H1 (cell line): ENCODE results near the gene ELOA. TPM values are rescaled to one million over a fixed set of nuclear protein-coding genes. Genes with fewer than 3 reads are reported as not detected.
A peak's percentile ranks its signal among the peaks of the same experiment; 100 is the strongest.

Experiments used
- CTCF ChIA-PET: fragments of 300-600 bp; sonication (Branson Sonifier 250); formaldehyde crosslinking; loops from one replicate; lab custom pipeline; 2021; ENCODE audit not compliant: partially characterized antibody; lab: Charles Lee
- POLR2A ChIA-PET: fragments of 300-600 bp; sonication (Branson Sonifier 250); formaldehyde crosslinking; loops from one replicate; lab custom pipeline; 2021; ENCODE audit warnings: inconsistent platforms; ENCODE audit not compliant: partially characterized antibody; lab: Charles Lee
- DNase-seq, 2 experiments: peaks; one replicate each; pipeline versions ENCODE4 v3.0.0 to v3.0.0-alpha.2; 2010 to 2022; ENCODE audit warnings: low spot score in 2 of 2, low read depth in 1 of 2, mixed read lengths in 1 of 2
- FAIRE-seq: peaks from 2 replicates; lab custom pipeline; 2011; peaks lifted over from hg19 to GRCh38; lab: Jason Lieb, UNC
- H2AFZ ChIP-seq: 2 replicates; pipeline ENCODE4 v1.8.1; 2012; ENCODE audit warnings: low read length, inconsistent platforms
- H2AK5ac ChIP-seq: 2 replicates; pipeline ENCODE4 v1.6.1; 2013; ENCODE audit warnings: low read depth, low read length
- H2BK120ac ChIP-seq: replicated peaks from 2 replicates; pipeline ENCODE3; 2013; ENCODE audit warnings: low read depth, low read length, inconsistent platforms
- H2BK12ac ChIP-seq: 2 replicates; pipeline ENCODE4 v1.6.1; 2013; ENCODE audit warnings: low read depth, low read length
- H2BK15ac ChIP-seq: 2 replicates; pipeline ENCODE4 v1.6.1; 2013; ENCODE audit warnings: low read length
- H2BK20ac ChIP-seq: 2 replicates; pipeline ENCODE4 v1.6.1; 2013; ENCODE audit warnings: low read length
- H2BK5ac ChIP-seq: 2 replicates; pipeline ENCODE4 v1.6.1; 2013; ENCODE audit warnings: low read depth, low read length
- H3K14ac ChIP-seq: 2 replicates; pipeline ENCODE4 v1.6.1; 2013; ENCODE audit warnings: inconsistent platforms; ENCODE audit not compliant: insufficient read length
- H3K18ac ChIP-seq: 2 replicates; pipeline ENCODE4 v1.6.1; 2013; ENCODE audit warnings: low read length; ENCODE audit errors: extremely low read depth
- H3K23ac ChIP-seq: 2 replicates; pipeline ENCODE4 v1.6.1; 2013; ENCODE audit warnings: inconsistent platforms; ENCODE audit not compliant: insufficient read length
- H3K23me2 ChIP-seq: 2 replicates; pipeline ENCODE4 v1.6.1; 2013; ENCODE audit warnings: low read depth, low read length
- H3K27ac ChIP-seq: 2 replicates; pipeline ENCODE4 v1.6.1; 2011; ENCODE audit warnings: low read depth, low read length, inconsistent platforms
- H3K27me3 ChIP-seq, 4 experiments: replicated peaks in 1 of 4; 1 replicate in 1 of 4; 2 replicates in 3 of 4; pipeline versions ENCODE4 v1.6.1 to v1.8.1; 2011 to 2013; ENCODE audit warnings: low read length in 3 of 4, mild to moderate bottlenecking in 3 of 4, inconsistent platforms in 2 of 4, mixed read lengths in 2 of 4, moderate library complexity in 1 of 4; ENCODE audit not compliant: control insufficient read depth in 3 of 4, insufficient read depth in 3 of 4; ENCODE audit errors: extremely low read depth in 1 of 4
- H3K36me3 ChIP-seq, 4 experiments: 2 replicates each; pipeline versions ENCODE4 v1.6.1 to v1.8.1; 2011 to 2013; ENCODE audit warnings: mild to moderate bottlenecking in 4 of 4, low read length in 3 of 4, moderate library complexity in 2 of 4, control low read depth in 1 of 4, inconsistent platforms in 1 of 4; ENCODE audit not compliant: insufficient read depth in 4 of 4, control insufficient read depth in 2 of 4
- H3K4ac ChIP-seq: replicated peaks from 2 replicates; pipeline ENCODE3; 2013; ENCODE audit warnings: low read length, low read depth, mixed read lengths, inconsistent platforms; ENCODE audit not compliant: insufficient read length
- H3K4me1 ChIP-seq, 4 experiments: replicated peaks in 1 of 4; 1 replicate in 1 of 4; 2 replicates in 3 of 4; pipeline versions ENCODE4 v1.6.1 to v1.8.1; 2011 to 2013; ENCODE audit warnings: low read length in 3 of 4, inconsistent platforms in 2 of 4, mixed read lengths in 1 of 4; ENCODE audit not compliant: insufficient read depth in 4 of 4, control insufficient read depth in 3 of 4
- H3K4me2 ChIP-seq, 2 experiments: 2 replicates each; pipeline versions ENCODE4 v1.6.1 to v1.8.1; 2011 to 2013; ENCODE audit warnings: low read depth in 2 of 2, low read length in 2 of 2, control low read depth in 1 of 2, inconsistent platforms in 1 of 2, mild to moderate bottlenecking in 1 of 2; ENCODE audit not compliant: insufficient read depth in 1 of 2
- H3K4me3 ChIP-seq, 4 experiments: fragments of 200-600, 300-600 bp in 1 of 4; sonication (generic), shearing (Covaris generic), sonication (Bioruptor Twin) in 1 of 4; 2 replicates each; pipeline versions ENCODE4 v1.5.1 to v1.8.1; 2011 to 2016; ENCODE audit warnings: low read length in 4 of 4, low read depth in 3 of 4, control low read depth in 2 of 4, inconsistent platforms in 2 of 4, mild to moderate bottlenecking in 2 of 4, mixed read lengths in 1 of 4, moderate library complexity in 1 of 4; ENCODE audit not compliant: insufficient read depth in 2 of 4; ENCODE audit errors: extremely low read depth in 1 of 4
- H3K56ac ChIP-seq: replicated peaks from 2 replicates; pipeline ENCODE3; 2013; ENCODE audit warnings: low read depth, mild to moderate bottlenecking, mixed read lengths, low read length, inconsistent platforms; ENCODE audit not compliant: insufficient read length
- H3K79me1 ChIP-seq: 2 replicates; pipeline ENCODE4 v1.6.1; 2013; ENCODE audit warnings: low read depth, low read length, control low read depth
- H3K79me2 ChIP-seq, 2 experiments: 2 replicates each; pipeline versions ENCODE4 v1.6.1 to v1.8.1; 2012 to 2013; ENCODE audit warnings: low read length in 2 of 2, mild to moderate bottlenecking in 2 of 2, inconsistent platforms in 1 of 2; ENCODE audit not compliant: insufficient read depth in 2 of 2, control insufficient read depth in 1 of 2
- H3K9ac ChIP-seq, 4 experiments: replicated peaks in 1 of 4; 1 replicate in 1 of 4; 2 replicates in 3 of 4; pipeline versions ENCODE4 v1.6.1 to v1.8.1; 2011 to 2013; ENCODE audit warnings: low read depth in 3 of 4, low read length in 3 of 4, control low read depth in 2 of 4, mild to moderate bottlenecking in 2 of 4, moderate library complexity in 2 of 4, inconsistent platforms in 1 of 4; ENCODE audit errors: extremely low read depth in 1 of 4
- H3K9me3 ChIP-seq, 2 experiments: 2 replicates each; pipeline versions ENCODE4 v1.6.1 to v1.8.1; 2012 to 2013; ENCODE audit warnings: mild to moderate bottlenecking in 2 of 2, moderate library complexity in 2 of 2, control low read depth in 1 of 2, inconsistent platforms in 1 of 2, low read depth in 1 of 2, low read length in 1 of 2, mixed read lengths in 1 of 2; ENCODE audit not compliant: insufficient read depth in 2 of 2
- H4K20me1 ChIP-seq, 2 experiments: replicated peaks in 1 of 2; 2 replicates each; pipeline versions ENCODE3 to v1.8.1; 2011 to 2013; ENCODE audit warnings: inconsistent platforms in 2 of 2, low read length in 2 of 2, mild to moderate bottlenecking in 1 of 2; ENCODE audit not compliant: insufficient read depth in 2 of 2, control insufficient read depth in 1 of 2
- H4K5ac ChIP-seq: 2 replicates; pipeline ENCODE4 v1.6.1; 2013; ENCODE audit warnings: low read length, low read depth, mixed read lengths, inconsistent platforms; ENCODE audit not compliant: insufficient read length
- H4K8ac ChIP-seq: 2 replicates; pipeline ENCODE4 v1.8.0; 2013; ENCODE audit warnings: mild to moderate bottlenecking, moderate library complexity, low read length, inconsistent platforms; ENCODE audit not compliant: insufficient read depth; ENCODE audit errors: extremely low read depth
- H4K91ac ChIP-seq: replicated peaks from 2 replicates; pipeline ENCODE3; 2013; ENCODE audit warnings: low read length, mixed read lengths, inconsistent platforms; ENCODE audit not compliant: insufficient read length
- BRCA1 ChIP-seq: IDR thresholded peaks from 2 replicates; pipeline ENCODE4 v1.6.1; 2012; ENCODE audit warnings: low read depth, low read length, improper control_type of control experiment
- CHD2 ChIP-seq: IDR thresholded peaks from 2 replicates; pipeline ENCODE4 v1.6.1; 2012; ENCODE audit warnings: low read length, improper control_type of control experiment
- GABPA ChIP-seq: IDR thresholded peaks from 2 replicates; pipeline ENCODE4 v1.6.1; 2011; ENCODE audit warnings: mild to moderate bottlenecking, low read length, moderate library complexity, borderline replicate concordance; ENCODE audit not compliant: insufficient read depth
- RFX5 ChIP-seq: IDR thresholded peaks from 2 replicates; pipeline ENCODE4 v1.6.1; 2011; ENCODE audit warnings: low read depth, low read length, improper control_type of control experiment, borderline replicate concordance
- WGBS, 2 experiments: shearing (Covaris generic) in 1 of 2; methylation state at CpG; one replicate each; pipeline versions ENCODE4 v1.1.6 to v1.1.7; 2013 to 2015; ENCODE audit warnings: low lambda C conversion rate in 2 of 2, mixed read lengths in 2 of 2, inconsistent platforms in 1 of 2, low coverage in 1 of 2, missing lambda C conversion rate in 1 of 2; ENCODE audit not compliant: insufficient replicate concordance in 2 of 2, insufficient coverage in 1 of 2, insufficient read length in 1 of 2; ENCODE audit errors: extremely low coverage in 1 of 2, missing lambda C conversion rate in 1 of 2; 5-methylcytosine and 5-hydroxymethylcytosine counted together
- long read RNA-seq, 2 experiments: library from RNA in 1 of 2; library from capped mRNA in 1 of 2; stranded (forward); transcript quantifications; one replicate each; pipeline ENCODE4 v2.0.0, GENCODE V29; 2021; ENCODE audit warnings: inconsistent platforms in 1 of 2
- polyA minus RNA-seq, 3 experiments: library from RNA; depleted of rRNA, polyadenylated mRNA; stranded (reverse); fragments of >200 nt; gene quantifications; 1 replicate in 2 of 3; 2 replicates in 1 of 3; pipeline ENCODE4 v1.2.3, GENCODE V29; 2011
- polyA plus RNA-seq, 7 experiments: library from polyadenylated mRNA; depleted of rRNA in 3 of 7; stranded (reverse) in 5 of 7; unstranded in 2 of 7; fragments of >200 nt in 5 of 7; fragments of 200-250 nt in 2 of 7; gene quantifications; 1 replicate in 5 of 7; 2 replicates in 1 of 7; 4 replicates in 1 of 7; pipeline versions ENCODE4 v1.2.1 to v1.2.3, GENCODE V29; 2011 to 2013; ENCODE audit warnings: missing spikeins in 2 of 7, mixed read lengths in 2 of 7
- total RNA-seq: library from RNA; stranded (reverse); fragmentation: NEBNext Ultra II Directional; extraction: Animal tissue kit (Norgen Biotek cat#: 25700); gene quantifications from 2 replicates; pipeline ENCODE4 v1.2.1, GENCODE V29; 2021

Gene ELOA, protein sequence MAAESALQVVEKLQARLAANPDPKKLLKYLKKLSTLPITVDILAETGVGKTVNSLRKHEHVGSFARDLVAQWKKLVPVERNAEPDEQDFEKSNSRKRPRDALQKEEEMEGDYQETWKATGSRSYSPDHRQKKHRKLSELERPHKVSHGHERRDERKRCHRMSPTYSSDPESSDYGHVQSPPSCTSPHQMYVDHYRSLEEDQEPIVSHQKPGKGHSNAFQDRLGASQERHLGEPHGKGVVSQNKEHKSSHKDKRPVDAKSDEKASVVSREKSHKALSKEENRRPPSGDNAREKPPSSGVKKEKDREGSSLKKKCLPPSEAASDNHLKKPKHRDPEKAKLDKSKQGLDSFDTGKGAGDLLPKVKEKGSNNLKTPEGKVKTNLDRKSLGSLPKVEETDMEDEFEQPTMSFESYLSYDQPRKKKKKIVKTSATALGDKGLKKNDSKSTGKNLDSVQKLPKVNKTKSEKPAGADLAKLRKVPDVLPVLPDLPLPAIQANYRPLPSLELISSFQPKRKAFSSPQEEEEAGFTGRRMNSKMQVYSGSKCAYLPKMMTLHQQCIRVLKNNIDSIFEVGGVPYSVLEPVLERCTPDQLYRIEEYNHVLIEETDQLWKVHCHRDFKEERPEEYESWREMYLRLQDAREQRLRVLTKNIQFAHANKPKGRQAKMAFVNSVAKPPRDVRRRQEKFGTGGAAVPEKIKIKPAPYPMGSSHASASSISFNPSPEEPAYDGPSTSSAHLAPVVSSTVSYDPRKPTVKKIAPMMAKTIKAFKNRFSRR
- 56.9 and 61.1 TPM in 2 replicates for total RNA-seq
- 12.3 and 15.7 TPM in 2 replicates for polyA plus RNA-seq (2011; rRNA removed)
- 17.2 TPM for polyA plus RNA-seq (2011; cell fraction: cytosol; rRNA removed)
- 18.4 TPM for polyA plus RNA-seq (2011; cell fraction: nucleus; rRNA removed)
- 30.4 to 40.8 TPM (median 33.7 TPM) in 4 replicates for polyA plus RNA-seq (2012, experiment 1 of 2)
- 10.1 TPM for polyA plus RNA-seq (2012, experiment 2 of 2)
- 37.0 TPM for polyA plus RNA-seq (2013, experiment 1 of 2)
- polyA plus RNA-seq (2013, experiment 2 of 2): 37.5 TPM
- 22.7 and 25.6 TPM in 2 replicates for polyA minus RNA-seq (2011; rRNA and poly(A)+ RNA removed)
- polyA minus RNA-seq (2011; cell fraction: cytosol; rRNA and poly(A)+ RNA removed): 22.4 TPM
- polyA minus RNA-seq (2011; cell fraction: nucleus; rRNA and poly(A)+ RNA removed): 18.6 TPM
- long read RNA-seq, experiment 1, full-length matches to known transcripts: 5 of 52 reads
- long read RNA-seq, experiment 1, partial matches to known transcripts: 33 of 52 reads
- long read RNA-seq, experiment 1, other reads (novel, unspliced or antisense): 14 of 52 reads
- long read RNA-seq, experiment 2, full-length matches to known transcripts: 2 of 18 reads
- long read RNA-seq, experiment 2, partial matches to known transcripts: 14 of 18 reads
- long read RNA-seq, experiment 2, other reads (novel, unspliced or antisense): 2 of 18 reads

DNA sequence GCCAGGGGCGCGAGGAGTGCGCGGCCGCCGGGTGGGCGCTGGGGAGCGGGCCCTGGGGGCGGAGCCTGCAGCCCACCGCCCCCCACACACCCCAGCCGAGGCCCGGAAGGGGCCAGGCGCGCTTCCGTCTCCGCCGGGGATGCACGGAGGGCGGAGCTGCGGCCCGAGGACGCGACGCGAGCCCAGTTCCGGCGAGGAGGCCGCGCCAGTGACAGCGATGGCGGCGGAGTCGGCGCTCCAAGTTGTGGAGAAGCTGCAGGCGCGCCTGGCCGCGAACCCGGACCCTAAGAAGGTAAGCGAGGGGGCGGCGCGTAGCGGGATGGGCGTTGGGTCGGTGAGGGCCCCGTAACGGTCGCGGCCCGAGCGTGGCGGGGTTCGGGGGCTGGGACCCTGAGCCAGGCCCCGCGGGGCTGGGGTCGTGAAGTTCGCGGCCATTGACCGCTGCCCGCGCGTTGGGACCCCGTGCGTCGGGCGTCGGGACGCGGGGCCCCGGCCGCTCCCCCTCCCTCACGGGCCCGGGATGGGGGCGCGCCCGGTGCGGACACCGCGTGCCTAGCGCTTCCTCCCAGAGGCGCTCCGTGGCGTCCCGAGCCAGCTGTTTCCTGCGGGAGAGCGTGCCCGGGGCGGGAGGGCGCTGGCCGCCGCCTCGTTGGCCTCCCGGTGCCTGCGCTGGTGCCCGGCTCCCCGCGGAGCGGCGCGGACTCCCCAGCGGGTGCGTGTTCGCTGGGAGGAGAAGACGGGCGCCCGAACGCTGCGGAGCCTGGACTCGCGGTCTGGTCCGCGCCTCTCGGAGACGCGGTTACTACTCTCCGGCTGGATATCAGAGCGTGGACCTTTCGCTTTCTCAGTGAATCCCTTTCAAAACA is at the start of gene ELOA:
ELOA (plus strand) TSS at position 185 of the 866 bp plus-strand sequence; CDS start at position 218, 33 bp downstream.
- peak within 1 kb of the TSS; percentile 13; the same call in 1 of the 2 replicates for H2AFZ ChIP-seq
- peak within 1 kb of the TSS; percentile 87 for H4K8ac ChIP-seq
- H2BK5ac ChIP-seq: no peak within 1 kb of the TSS; the same call in 1 of the 2 replicates
- peak within 1 kb of the TSS; percentile 76 to 79 for H3K4me2 ChIP-seq
- H4K91ac ChIP-seq: peak within 1 kb of the TSS; percentile 95
- WGBS, 2 experiments: 2% methylated on average over 80 of the region's 119 CpGs; no CpG with 5 or more reads in 1 of the 2 experiments
- peaks cover 0 to 6% (median 2%) of the 10 kb centered on the region in 4 experiments; a peak in 3 of 8 replicates for H3K36me3 ChIP-seq
- peak within 1 kb of the TSS; percentile 67 to 81 (median 74) for H3K9ac ChIP-seq
- no peak for FAIRE-seq
- H3K27ac ChIP-seq: peak within 1 kb of the TSS; percentile 61; the same call in 1 of the 2 replicates
- H3K27me3 ChIP-seq: no peaks in the 10 kb centered on the region
- DNase-seq: peak; percentile 23 to 85
- H3K23me2 ChIP-seq: peaks cover 4% of the 10 kb centered on the region; the same call in 1 of the 2 replicates
- no peak within 1 kb of the TSS for H3K23ac ChIP-seq
- POLR2A ChIA-PET: interaction anchor here (0.6 to 13.6 kb wide), 26 partner anchors 9 to 785 kb away, joined by 3 to 190 read pairs (median 5); partner anchors contain the start of genes LYPLA2, RPL11 and SRSF10
- peak within 1 kb of the TSS; percentile 76 for H3K4ac ChIP-seq
- no peak within 1 kb of the TSS for H2BK12ac ChIP-seq
- peak within 1 kb of the TSS; percentile 93 for H3K18ac ChIP-seq
- H3K14ac ChIP-seq: no peak within 1 kb of the TSS
- no peak within 1 kb of the TSS for H2BK120ac ChIP-seq
- peaks cover 4% of the 10 kb centered on the region; the same call in 1 of the 2 replicates for H3K79me1 ChIP-seq
- 0 out of 2 replicates have a peak within 1 kb of the TSS, but pooled peaks have one; percentile 83 for H2BK15ac ChIP-seq
- peak within 1 kb of the TSS; percentile 88 for H3K56ac ChIP-seq
- peaks cover 19 to 49% of the 10 kb centered on the region in 2 experiments for H3K79me2 ChIP-seq
- H3K4me1 ChIP-seq: peaks cover 3 to 10% (median 3%) of the 10 kb centered on the region in 4 experiments; a peak in 4 of 7 replicates
- peaks cover 9 to 12% of the 10 kb centered on the region in 2 experiments for H4K20me1 ChIP-seq
- no peaks in the 10 kb centered on the region for H3K9me3 ChIP-seq
- H4K5ac ChIP-seq: peak within 1 kb of the TSS; percentile 91
- H2BK20ac ChIP-seq: no peak within 1 kb of the TSS
- no peak within 1 kb of the TSS for H2AK5ac ChIP-seq
- CTCF ChIA-PET: interaction anchor here (1.0 to 1.2 kb wide), 4 partner anchors 9 to 198 kb away, joined by 3 to 5 read pairs (median 4); partner anchors contain the start of gene RPL11
- peak within 1 kb of the TSS; percentile 79 to 88 (median 84) for H3K4me3 ChIP-seq
- peak; percentile 85 for TF ChIP-seq GABPA
- TF ChIP-seq CHD2: no peak
- no peak for TF ChIP-seq RFX5
- TF ChIP-seq BRCA1: no peak
